IMR-90 (cell line): ENCODE measurements around the gene CHST2. TPM values are rescaled to one million over a fixed set of nuclear protein-coding genes. Genes with fewer than 3 reads are reported as not detected.

Experiments
- ATAC-seq: fragments of 200-7000 bp; cut with Tn5 transposase; 2 replicates; pipeline ENCODE4 v1.9.1; 2020; ENCODE audit warnings: low read depth, mild to moderate bottlenecking, moderate library complexity
- BruUV-seq: library from RNA; stranded (reverse); fragments of 400-500 nt; replicated peaks from 2 replicates; lab custom pipeline; 2021; lab: Mats Ljungman, UMichigan
- CTCF ChIA-PET: fragments of 300-600 bp; formaldehyde crosslinking; extraction: SDS; loops from one replicate; lab custom pipeline; 2021; ENCODE audit warnings: antibody characterized with exemption; lab: Yijun Ruan, JAX
- POLR2A ChIA-PET: fragments of 300-600 bp; sonication (Branson Sonifier 250); formaldehyde crosslinking; loops from one replicate; lab custom pipeline; 2022; ENCODE audit warnings: antibody characterized with exemption; ENCODE audit not compliant: unreplicated experiment; lab: Charles Lee
- DNase-seq: peaks from one replicate; pipeline ENCODE4 v3.0.0; 2013
- H2AFZ ChIP-seq: replicated peaks from 2 replicates; pipeline ENCODE3; 2013; ENCODE audit warnings: low read length, mild to moderate bottlenecking; ENCODE audit not compliant: poor library complexity
- H2AK5ac ChIP-seq: 2 replicates; pipeline ENCODE4 v1.6.1; 2013; ENCODE audit warnings: low read depth, low read length, inconsistent platforms
- H2AK9ac ChIP-seq: replicated peaks from 2 replicates; pipeline ENCODE3; 2013; ENCODE audit warnings: mild to moderate bottlenecking, low read depth, low read length, moderate library complexity; ENCODE audit not compliant: poor library complexity
- H2BK120ac ChIP-seq: 2 replicates; pipeline ENCODE4 v1.6.1; 2013; ENCODE audit warnings: low read depth, low read length, inconsistent platforms
- H2BK15ac ChIP-seq: 3 replicates; pipeline ENCODE4 v1.6.1; 2013; ENCODE audit warnings: low read depth, low read length, inconsistent platforms
- H2BK20ac ChIP-seq: 2 replicates; pipeline ENCODE4 v1.6.1; 2013; ENCODE audit warnings: low read depth, mild to moderate bottlenecking, inconsistent platforms, low read length, moderate library complexity
- H2BK5ac ChIP-seq: 2 replicates; pipeline ENCODE4 v1.6.1; 2013; ENCODE audit warnings: mild to moderate bottlenecking, low read depth, low read length, inconsistent platforms; ENCODE audit not compliant: poor library complexity, severe bottlenecking
- H3K14ac ChIP-seq: replicated peaks from 2 replicates; pipeline ENCODE4 v1.6.1; 2013; ENCODE audit warnings: low read depth, low read length, inconsistent platforms
- H3K18ac ChIP-seq: 2 replicates; pipeline ENCODE4 v1.6.1; 2013; ENCODE audit warnings: low read depth, low read length, control low read depth
- H3K23ac ChIP-seq: 2 replicates; pipeline ENCODE4 v1.6.1; 2013; ENCODE audit warnings: low read depth, low read length, inconsistent platforms
- H3K27ac ChIP-seq: 2 replicates; pipeline ENCODE4 v1.5.1; 2013; ENCODE audit warnings: mild to moderate bottlenecking, control low read depth, low read length; ENCODE audit not compliant: insufficient read depth
- H3K27me3 ChIP-seq: 2 replicates; pipeline ENCODE4 v1.6.1; 2013; ENCODE audit warnings: low read length; ENCODE audit not compliant: control insufficient read depth, insufficient read depth
- H3K36me3 ChIP-seq: 2 replicates; pipeline ENCODE4 v1.6.1; 2013; ENCODE audit warnings: low read length, mixed read lengths; ENCODE audit not compliant: control insufficient read depth, insufficient read depth
- H3K4ac ChIP-seq: 2 replicates; pipeline ENCODE4 v1.6.1; 2013; ENCODE audit warnings: low read depth, low read length, inconsistent platforms
- H3K4me1 ChIP-seq: 2 replicates; pipeline ENCODE4 v1.6.1; 2013; ENCODE audit warnings: low read length, mixed read lengths; ENCODE audit not compliant: control insufficient read depth, insufficient read depth
- H3K4me2 ChIP-seq: 2 replicates; pipeline ENCODE4 v1.6.1; 2013; ENCODE audit warnings: low read depth, mild to moderate bottlenecking, control low read depth, low read length, moderate library complexity
- H3K4me3 ChIP-seq: 2 replicates; pipeline ENCODE4 v1.5.1; 2013; ENCODE audit warnings: low read depth, mild to moderate bottlenecking, control low read depth, low read length, moderate library complexity; ENCODE audit not compliant: insufficient read depth
- H3K56ac ChIP-seq: 2 replicates; pipeline ENCODE4 v1.6.1; 2013; ENCODE audit warnings: low read length, inconsistent platforms; ENCODE audit not compliant: insufficient read depth; ENCODE audit errors: extremely low read depth
- H3K79me1 ChIP-seq, 2 experiments: 2 replicates each; pipeline ENCODE4 v1.6.1; 2013; ENCODE audit warnings: low read length in 2 of 2, inconsistent platforms in 1 of 2, low read depth in 1 of 2
- H3K9ac ChIP-seq: 2 replicates; pipeline ENCODE4 v1.6.1; 2013; ENCODE audit warnings: low read depth, low read length, control low read depth
- H3K9me1 ChIP-seq: 2 replicates; pipeline ENCODE4 v1.6.1; 2013; ENCODE audit warnings: low read length, inconsistent platforms; ENCODE audit not compliant: insufficient read depth
- H3K9me3 ChIP-seq: 2 replicates; pipeline ENCODE4 v1.6.1; 2013; ENCODE audit warnings: low read length; ENCODE audit not compliant: control insufficient read depth, insufficient read depth
- H4K20me1 ChIP-seq: 2 replicates; pipeline ENCODE4 v1.6.1; 2013; ENCODE audit warnings: low read length, inconsistent platforms; ENCODE audit not compliant: insufficient read depth
- H4K5ac ChIP-seq: 2 replicates; pipeline ENCODE4 v1.6.1; 2013; ENCODE audit warnings: mild to moderate bottlenecking, low read depth, low read length, control low read depth
- H4K8ac ChIP-seq, 2 experiments: 2 replicates each; pipeline ENCODE4 v1.6.1; 2013; ENCODE audit warnings: low read depth in 2 of 2, low read length in 2 of 2, control low read depth in 1 of 2, inconsistent platforms in 1 of 2
- H4K91ac ChIP-seq: 2 replicates; pipeline ENCODE4 v1.6.1; 2013; ENCODE audit warnings: low read depth, low read length, inconsistent platforms; ENCODE audit not compliant: insufficient read depth
- BHLHE40 ChIP-seq: fragments of 150-350 bp; IDR thresholded peaks from 2 replicates; pipeline ENCODE4 v1.6.1; 2016; ENCODE audit warnings: mild to moderate bottlenecking, low read depth, low read length
- CEBPB ChIP-seq: IDR thresholded peaks from 2 replicates; pipeline ENCODE4 v1.6.1; 2012; ENCODE audit warnings: low read depth, low read length, improper control_type of control experiment
- CHD1 ChIP-seq: IDR thresholded peaks from 2 replicates; pipeline ENCODE4 v1.6.1; 2012; ENCODE audit warnings: low read depth, low read length, improper control_type of control experiment
- FOS ChIP-seq: fragments of 150-350 bp; IDR thresholded peaks from 2 replicates; pipeline ENCODE4 v1.6.1; 2016; ENCODE audit warnings: low read depth, low read length
- MAFK ChIP-seq: IDR thresholded peaks from 2 replicates; pipeline ENCODE4 v1.6.1; 2012; ENCODE audit warnings: low read depth, low read length, improper control_type of control experiment
- MXI1 ChIP-seq: IDR thresholded peaks from 2 replicates; pipeline ENCODE4 v1.6.1; 2012; ENCODE audit warnings: low read depth, mild to moderate bottlenecking, low read length, moderate library complexity, borderline replicate concordance
- NFE2L2 ChIP-seq: fragments of 150-350 bp; IDR thresholded peaks from 2 replicates; pipeline ENCODE4 v1.6.1; 2016; ENCODE audit warnings: low read depth, mild to moderate bottlenecking, low read length
- RCOR1 ChIP-seq: IDR thresholded peaks from 2 replicates; pipeline ENCODE4 v1.6.1; 2012; ENCODE audit warnings: mild to moderate bottlenecking, low read length, improper control_type of control experiment; ENCODE audit not compliant: insufficient replicate concordance
- RFX5 ChIP-seq: IDR thresholded peaks from 2 replicates; pipeline ENCODE4 v1.8.0; 2012; ENCODE audit warnings: low read depth, mild to moderate bottlenecking, low read length, moderate library complexity
- SMC3 ChIP-seq: fragments of 150-350 bp; IDR thresholded peaks from 2 replicates; pipeline ENCODE4 v1.6.1; 2016; ENCODE audit warnings: low read depth, mild to moderate bottlenecking, antibody characterized with exemption, low read length, moderate library complexity
- WGBS, 2 experiments: methylation state at CpG; one replicate each; pipeline versions ENCODE4 v1.1.5 to v1.1.7; 2013; ENCODE audit warnings: missing lambda C conversion rate in 2 of 2; ENCODE audit not compliant: insufficient read length in 1 of 2; ENCODE audit errors: extremely low coverage in 2 of 2; 5-methylcytosine and 5-hydroxymethylcytosine counted together
- dilution Hi-C: fragments of 300-500 bp; cut with HindIII; formaldehyde crosslinking; loops from one replicate; pipeline ENCODE4 v1.14.3; 2018; ENCODE audit warnings: low sequenced_read_pairs; ENCODE audit not compliant: unreplicated experiment
- in situ Hi-C: fragments of 300-500 bp; cut with MboI; formaldehyde crosslinking; loops from 3 replicates; pipeline ENCODE4 v1.14.3; 2019; ENCODE audit warnings: low sequenced_read_pairs, inconsistent platforms, mixed read lengths
- intact Hi-C: fragments of 100-400 bp; cut with micrococcal nuclease; formaldehyde crosslinking; loops from 2 replicates; pipeline ENCODE4 v1.10.0; 2022
- polyA plus RNA-seq, 3 experiments: library from polyadenylated mRNA; depleted of rRNA; stranded (reverse); fragments of >200 nt; gene quantifications; 2 replicates each; pipeline ENCODE4 v1.2.3, GENCODE V29; 2012; ENCODE audit warnings: low replicate concordance in 1 of 3
- total RNA-seq: library from RNA; depleted of rRNA; stranded (reverse); fragments of >200 nt; gene quantifications from 2 replicates; pipeline ENCODE4 v1.2.3, GENCODE V29; 2012
- TF ChIP-seq, protein P1 (sequence below): conservative IDR thresholded peaks from 2 replicates; pipeline ENCODE4 v1.5.1; 2012; ENCODE audit warnings: mild to moderate bottlenecking, low read depth, low read length, improper control_type of control experiment

CHST2 gene
- total and polyA plus RNA-seq, 2 of the 4 experiments (the other 2 are of a cell fraction) = 0.90 to 1.4 TPM

DNA sequence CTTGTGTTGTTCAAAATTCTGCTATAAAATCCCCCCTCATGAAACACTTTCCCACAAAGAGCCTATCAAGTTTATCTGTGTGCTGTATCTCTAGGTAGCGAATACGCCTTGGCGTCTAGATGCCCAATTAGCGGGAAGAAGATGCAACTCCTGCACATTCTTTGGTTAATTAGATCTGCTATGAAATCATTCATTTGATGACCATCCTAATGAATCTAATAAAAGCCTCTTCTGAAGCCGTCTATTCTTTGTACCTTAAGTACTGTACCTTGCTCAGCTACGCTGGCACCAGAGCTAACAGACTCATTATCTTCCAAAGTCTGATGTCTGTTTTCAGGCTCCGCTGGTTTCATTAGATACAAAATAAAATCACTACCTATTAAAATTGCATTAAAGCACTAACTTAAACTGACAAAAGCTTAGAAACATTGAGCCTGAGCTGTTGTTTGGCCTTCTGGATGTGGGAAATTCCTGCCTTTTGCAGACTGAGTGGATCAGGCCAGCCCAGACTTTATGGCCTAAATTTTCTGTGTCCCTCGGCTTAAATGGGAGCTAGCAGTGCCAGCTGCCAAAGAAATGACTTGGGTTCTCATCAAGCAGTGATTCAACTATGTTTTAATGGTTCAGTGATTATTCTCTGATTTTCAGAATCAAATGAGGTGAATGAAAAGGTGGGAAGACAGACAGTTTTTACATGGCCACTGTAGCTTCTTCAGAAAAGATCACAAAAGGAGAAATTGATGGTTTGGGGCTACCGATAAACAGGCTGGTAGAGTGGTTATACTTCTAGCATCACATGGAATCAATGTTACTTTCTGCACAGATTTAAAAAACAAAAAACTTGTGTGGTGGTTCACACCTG, 28.4 kb upstream of the CHST2 start:
- WGBS, 2 experiments = 83% methylated on average over 3 of the region's 9 CpGs; no CpG with 5 or more reads in 1 of the 2 experiments
- H3K79me1 ChIP-seq = no peaks in the 10 kb centered on the region

More for the DNA sequence above, 28.4 kb upstream of the CHST2 start:
- in situ Hi-C loops (no loop called here), intact Hi-C loops (loop anchor here (1.0 kb wide), 1 partner anchor 10 kb away; no protein-coding TSS in a partner anchor), dilution Hi-C loops (no loop called here)
- no peak overlapping the region for H3K23ac ChIP-seq
- DNase-seq (no peak), ATAC-seq (no peak)
- H3K56ac ChIP-seq = no peak overlapping the region
- no peaks in the 10 kb centered on the region for H3K9me3 ChIP-seq
- no peak overlapping the region for H2AK5ac ChIP-seq
- H2BK20ac ChIP-seq = no peak overlapping the region
- H3K36me3 ChIP-seq = no peaks in the 10 kb centered on the region
- H2BK15ac ChIP-seq = no peak overlapping the region
- H3K18ac ChIP-seq = no peak overlapping the region
- no peak overlapping the region for H2BK5ac ChIP-seq
- H4K20me1 ChIP-seq = no peaks in the 10 kb centered on the region
- CTCF ChIA-PET = interaction anchor here (0.6 to 1.6 kb wide), 2 partner anchors 20 to 776 kb away, joined by 3 to 5 read pairs; no protein-coding TSS in a partner anchor
- TF ChIP-seq CEBPB = no peak
- no peak for TF ChIP-seq CHD1
- no peak for TF ChIP-seq NFE2L2
- TF ChIP-seq RFX5 = no peak
- no peak for TF ChIP-seq RCOR1
- TF ChIP-seq BHLHE40 = no peak
- TF ChIP-seq MXI1 = no peak
- no peak for TF ChIP-seq MAFK
- TF ChIP-seq, protein P1, sequence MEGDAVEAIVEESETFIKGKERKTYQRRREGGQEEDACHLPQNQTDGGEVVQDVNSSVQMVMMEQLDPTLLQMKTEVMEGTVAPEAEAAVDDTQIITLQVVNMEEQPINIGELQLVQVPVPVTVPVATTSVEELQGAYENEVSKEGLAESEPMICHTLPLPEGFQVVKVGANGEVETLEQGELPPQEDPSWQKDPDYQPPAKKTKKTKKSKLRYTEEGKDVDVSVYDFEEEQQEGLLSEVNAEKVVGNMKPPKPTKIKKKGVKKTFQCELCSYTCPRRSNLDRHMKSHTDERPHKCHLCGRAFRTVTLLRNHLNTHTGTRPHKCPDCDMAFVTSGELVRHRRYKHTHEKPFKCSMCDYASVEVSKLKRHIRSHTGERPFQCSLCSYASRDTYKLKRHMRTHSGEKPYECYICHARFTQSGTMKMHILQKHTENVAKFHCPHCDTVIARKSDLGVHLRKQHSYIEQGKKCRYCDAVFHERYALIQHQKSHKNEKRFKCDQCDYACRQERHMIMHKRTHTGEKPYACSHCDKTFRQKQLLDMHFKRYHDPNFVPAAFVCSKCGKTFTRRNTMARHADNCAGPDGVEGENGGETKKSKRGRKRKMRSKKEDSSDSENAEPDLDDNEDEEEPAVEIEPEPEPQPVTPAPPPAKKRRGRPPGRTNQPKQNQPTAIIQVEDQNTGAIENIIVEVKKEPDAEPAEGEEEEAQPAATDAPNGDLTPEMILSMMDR = no peak
- TF ChIP-seq SMC3 = no peak
- no peak for TF ChIP-seq FOS
- no peak overlapping the region for H2AK9ac ChIP-seq
- no peak overlapping the region for H3K27ac ChIP-seq
- H3K27me3 ChIP-seq = peaks cover 9% of the 10 kb centered on the region
- H2BK120ac ChIP-seq = no peak overlapping the region
- no peak overlapping the region for H4K5ac ChIP-seq
- H3K4me3 ChIP-seq = no peak overlapping the region
- H3K9me1 ChIP-seq = no peaks in the 10 kb centered on the region
- no peaks in the 10 kb centered on the region for H3K4me1 ChIP-seq
- H2AFZ ChIP-seq = no peak overlapping the region
- H4K8ac ChIP-seq = no peak overlapping the region
- POLR2A ChIA-PET = no interaction called here
- no TSS peak for BruUV-seq
- H4K91ac ChIP-seq = no peak overlapping the region
- no peak overlapping the region for H3K14ac ChIP-seq
- no peak overlapping the region for H3K4me2 ChIP-seq
- H3K4ac ChIP-seq = no peak overlapping the region
- H3K9ac ChIP-seq = no peak overlapping the region
